ENCODE results near the gene LEPROT.
A peak's percentile ranks its signal among the peaks of the same experiment; 100 is the strongest.

The LEPROT gene

GRCh38 chr1:65412256-65412983 lies 8.0 kb upstream of the LEPROT start:
- no peak for DNase-seq (ENCODE audit: low spot score)

DNA sequence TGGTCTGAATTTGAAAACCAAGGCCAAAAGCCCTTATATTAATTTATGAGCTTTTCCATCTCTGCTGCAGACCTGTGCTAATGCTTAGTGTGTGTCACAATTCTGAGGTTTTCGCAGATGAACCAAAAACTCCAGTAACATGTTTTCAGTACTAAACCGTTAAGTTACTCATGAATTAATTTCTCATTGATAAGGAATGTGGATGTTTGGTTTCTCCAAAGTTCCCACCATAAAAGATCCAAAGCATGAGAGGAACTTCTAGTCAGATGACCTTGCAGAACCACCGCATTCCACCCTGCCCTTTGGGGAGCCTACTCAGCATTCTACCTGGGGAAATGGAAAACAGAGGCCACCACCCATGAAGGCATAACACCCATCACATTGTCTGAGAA lies 7.5 kb upstream of the LEPROT start:
- no peak for DNase-seq (ENCODE audit: low spot score)

- no peak for DNase-seq (ENCODE audit: low spot score)
These were observed 5.9 kb upstream of the LEPROT start for GRCh38 chr1:65414538-65414937.

DNA sequence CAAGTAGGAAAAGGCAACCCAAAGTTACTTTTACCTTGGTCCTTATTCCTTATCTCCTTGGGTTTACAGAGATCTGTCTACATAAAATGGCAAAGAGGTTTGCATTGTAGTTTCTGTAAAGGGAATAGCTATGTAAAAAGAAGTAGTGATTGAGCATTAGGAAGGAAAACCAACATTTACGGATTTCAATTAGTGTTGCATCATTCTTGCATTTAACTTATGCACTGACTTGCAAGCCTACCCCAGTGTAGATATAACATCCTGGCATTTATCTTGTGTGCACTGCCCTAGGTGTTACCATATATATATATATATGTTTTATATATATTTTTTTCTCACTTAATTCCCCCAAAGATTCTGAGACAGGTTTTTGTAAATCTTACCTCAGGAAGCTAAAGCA lies 3.7 kb upstream of the LEPROT start:
- no peak for DNase-seq (ENCODE audit: low spot score)

DNA sequence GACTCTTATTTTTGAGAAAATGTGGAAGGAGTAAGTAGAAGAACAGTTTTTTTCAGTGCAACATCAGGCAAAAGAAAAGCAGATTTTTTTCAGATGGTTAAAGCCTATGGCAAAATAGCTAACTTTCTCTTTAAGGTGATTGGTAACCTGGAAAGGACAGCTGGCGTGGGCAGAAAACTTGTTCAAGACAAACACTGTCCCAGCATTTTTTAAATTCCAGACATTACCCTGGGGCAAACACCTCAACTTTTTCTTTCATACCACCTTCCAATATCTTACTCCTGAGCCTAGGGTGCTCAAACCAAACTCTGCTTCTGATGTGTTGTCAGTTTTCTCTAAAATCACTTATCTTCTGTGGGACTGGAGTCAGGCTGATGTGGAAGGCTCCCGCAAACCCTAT lies 2.7 kb upstream of the LEPROT start:
- no peak for DNase-seq (ENCODE audit: low spot score)

- no peak for DNase-seq (ENCODE audit: low spot score)
These were observed 1.8 kb upstream of the LEPROT start for GRCh38 chr1:65418522-65419185.

- DNase-seq (ENCODE audit: low spot score) = peak; percentile 99
These were observed 533 bp upstream of the LEPROT start for GRCh38 chr1:65419681-65420589.

DNA sequence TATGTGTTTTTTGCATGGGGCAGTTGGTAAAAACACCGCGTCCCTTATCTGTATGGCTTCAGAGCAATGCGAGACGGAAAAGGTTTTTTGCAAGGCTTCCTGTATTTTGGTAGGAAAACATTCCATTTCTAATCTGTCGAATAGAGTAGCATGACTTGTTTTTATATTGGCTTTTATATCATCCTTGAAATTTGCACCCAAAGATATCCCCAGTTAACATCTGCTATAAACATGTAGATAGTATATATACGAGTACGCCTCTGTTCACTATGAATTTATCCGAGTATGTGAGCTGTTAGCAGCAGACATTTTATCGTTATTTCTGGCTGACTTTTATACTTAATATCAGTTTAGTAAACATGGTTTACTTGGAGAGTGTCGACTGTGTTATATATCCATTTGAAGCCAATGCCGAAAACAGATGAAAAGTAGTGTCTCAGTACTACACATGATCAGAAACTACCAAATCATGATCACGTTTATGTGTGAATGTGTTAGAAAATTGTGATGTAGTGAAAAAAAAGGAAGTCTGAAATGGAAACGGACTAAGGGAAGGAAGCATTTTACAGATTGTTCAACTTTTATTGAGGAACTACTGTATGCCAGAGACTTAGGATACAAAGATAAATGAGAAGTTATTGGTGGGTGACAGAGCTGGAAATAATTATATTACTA lies 1.0 kb downstream of the LEPROT start:
- DNase-seq (ENCODE audit: low spot score) = no peak

GRCh38 chr1:65422241-65423203 lies 2.1 kb downstream of the LEPROT start:
- no peak for DNase-seq (ENCODE audit: low spot score)

GRCh38 chr1:65423884-65424572 lies 3.6 kb downstream of the LEPROT start:
- DNase-seq (ENCODE audit: low spot score) = peak; percentile 10

- no peak for DNase-seq (ENCODE audit: low spot score)
These were observed 4.1 kb downstream of the LEPROT start for GRCh38 chr1:65424573-65424889.

GRCh38 chr1:65425006-65425405 lies 4.5 kb downstream of the LEPROT start:
- DNase-seq (ENCODE audit: low spot score) = no peak

DNA sequence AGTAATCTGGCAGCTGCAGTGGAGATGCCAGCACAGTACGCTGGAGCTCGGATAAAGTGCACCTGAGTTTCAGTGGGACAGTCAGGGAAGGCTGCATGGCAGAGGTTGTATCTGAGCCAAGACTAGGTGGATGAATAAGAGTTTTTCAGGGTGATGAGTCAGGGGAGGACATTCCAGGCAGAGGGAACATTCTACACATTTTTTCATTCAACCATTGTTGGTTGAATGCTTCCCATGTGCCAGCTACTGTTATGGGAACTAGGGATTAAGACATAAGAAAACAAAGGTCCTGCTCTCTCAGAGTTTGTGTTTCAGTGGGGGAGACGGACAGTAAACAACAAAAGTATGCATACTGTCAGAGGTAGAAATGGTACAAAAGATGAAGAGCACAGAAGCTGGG lies 5.2 kb downstream of the LEPROT start:
- no peak for DNase-seq (ENCODE audit: low spot score)

GRCh38 chr1:65429078-65429477 lies 8.6 kb downstream of the LEPROT start:
- no peak for DNase-seq (ENCODE audit: low spot score)

DNA sequence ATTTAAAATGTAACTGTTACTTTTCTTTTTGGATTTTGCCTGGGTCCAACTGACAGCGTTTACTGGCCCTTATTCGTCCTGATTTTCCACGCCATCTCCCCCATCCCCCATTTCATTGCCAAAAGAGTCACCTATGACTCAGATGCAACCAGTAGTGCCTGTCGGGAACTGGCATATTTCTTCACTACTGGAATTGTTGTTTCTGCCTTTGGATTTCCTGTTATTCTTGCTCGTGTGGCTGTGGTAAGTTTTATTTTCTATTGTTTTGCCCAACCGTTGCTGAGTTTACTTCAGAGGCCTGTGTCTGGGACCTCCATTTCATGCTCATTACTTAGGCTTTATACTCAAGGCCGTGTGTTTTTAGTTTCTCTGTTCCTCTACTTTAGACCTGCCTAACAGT lies 9.3 kb downstream of the LEPROT start:
- DNase-seq (ENCODE audit: low spot score) = no peak

- peak; percentile 27 for DNase-seq (ENCODE audit: low spot score)
These were observed 10.7 kb downstream of the LEPROT start for GRCh38 chr1:65431111-65431705.

GRCh38 chr1:65432918-65433317 lies 12.4 kb downstream of the LEPROT start:
- no peak for DNase-seq (ENCODE audit: low spot score)

DNA sequence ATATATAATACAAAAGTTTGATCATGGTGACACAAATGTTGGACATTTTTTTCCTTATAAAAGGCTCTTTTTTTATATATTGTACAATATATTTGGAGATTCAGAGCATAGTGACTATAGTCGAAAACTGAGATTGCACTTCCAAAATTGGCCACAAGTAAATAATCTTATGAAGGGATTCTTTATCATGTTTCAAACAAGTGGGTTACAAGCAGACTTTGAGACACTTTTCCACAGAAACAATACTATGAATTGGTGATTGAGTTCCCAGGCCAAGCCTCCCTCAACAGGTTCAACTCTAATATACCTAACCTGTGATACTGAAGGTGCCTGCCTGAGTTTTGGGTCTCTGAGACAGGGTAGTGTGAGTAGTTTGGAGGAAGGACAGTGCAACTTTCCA lies 13.8 kb downstream of the LEPROT start:
- no peak for DNase-seq (ENCODE audit: low spot score)

- DNase-seq (ENCODE audit: low spot score) = no peak
These were observed 14.3 kb downstream of the LEPROT start for GRCh38 chr1:65434760-65435159.

- DNase-seq (ENCODE audit: low spot score) = no peak
These were observed 15.5 kb downstream of the LEPROT start for GRCh38 chr1:65435987-65436386.

All from CD4-positive, alpha-beta T cell treated with Interleukin-15 for 4 hours (primary cell).